HG03139 (cell line): ENCODE data around the gene ZFAND3.

Source experiments
- ATAC-seq: cut with Tn5 transposase; IDR thresholded peaks from one replicate; pipeline ENCODE4 v1.9.1; 2021; ENCODE audit not compliant: unreplicated experiment

Gene ZFAND3

GRCh38 chr6:38175786-38176185 is 356.3 kb downstream of the ZFAND3 start:
- no peak for ATAC-seq

DNA sequence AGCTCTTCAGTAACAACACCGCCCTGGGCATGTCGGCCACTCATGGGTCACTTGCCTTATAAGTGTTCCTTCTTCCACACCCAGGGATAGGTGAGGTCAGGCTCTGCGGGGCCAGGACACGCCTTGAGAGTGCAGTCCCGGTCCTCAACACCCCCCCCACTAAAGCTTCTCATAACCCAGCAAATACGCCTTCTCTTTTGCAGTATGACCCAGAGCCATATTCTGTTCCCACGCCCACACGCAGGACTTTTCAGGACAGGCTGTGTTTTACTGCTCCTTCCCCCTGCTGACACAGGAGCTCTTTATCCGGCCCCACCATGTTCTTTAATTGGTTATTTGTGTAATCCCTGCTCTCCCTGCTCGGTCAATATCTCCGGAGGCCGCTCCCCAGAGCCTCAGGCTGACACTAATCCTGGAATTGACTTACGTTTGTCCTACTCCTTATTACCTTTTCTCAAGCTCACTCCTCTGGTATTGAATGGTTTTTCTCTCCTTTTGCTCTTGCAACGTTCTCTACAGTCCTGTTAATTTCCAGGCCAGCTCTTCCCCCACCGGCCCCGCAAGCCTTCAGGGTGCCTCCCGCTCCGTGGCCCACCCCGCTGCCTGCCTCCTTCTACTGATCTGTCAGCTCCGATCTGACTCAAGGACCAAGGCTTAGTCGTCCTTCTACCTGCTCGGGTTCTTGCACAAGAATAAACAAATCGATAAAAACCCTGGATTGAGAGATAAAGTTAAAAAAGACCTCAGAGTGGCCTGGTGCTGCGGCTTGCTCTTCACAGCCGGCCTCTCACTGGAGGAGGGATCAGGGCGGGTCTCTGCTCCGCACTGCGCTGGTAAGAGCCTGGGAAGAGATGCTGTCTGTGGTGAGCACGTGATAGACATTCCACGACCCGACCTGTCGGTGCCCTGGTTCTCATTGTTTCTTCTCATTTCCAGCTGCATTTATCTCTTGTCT is 357.5 kb downstream of the ZFAND3 start:
- no peak for ATAC-seq

GRCh38 chr6:38177882-38178583 is 358.5 kb downstream of the ZFAND3 start:
- no peak for ATAC-seq

DNA sequence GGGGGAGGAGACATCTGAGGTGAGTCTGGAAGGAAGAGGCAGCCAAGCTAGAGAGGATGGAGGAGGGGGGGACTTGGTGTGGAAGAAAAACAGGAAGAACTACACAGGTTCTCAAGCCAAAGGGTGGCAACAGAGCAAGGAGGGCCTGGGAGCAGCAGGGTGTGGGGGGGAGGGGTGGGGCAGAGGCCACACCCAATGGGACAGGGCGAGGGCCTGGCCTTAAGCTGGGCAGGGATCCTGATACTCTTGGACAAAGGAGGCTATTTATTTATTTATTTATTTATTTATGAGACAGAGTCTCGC is 359.0 kb downstream of the ZFAND3 start:
- no peak for ATAC-seq

GRCh38 chr6:38179300-38179699 is 359.8 kb downstream of the ZFAND3 start:
- no peak for ATAC-seq

GRCh38 chr6:38179794-38180430 is 360.4 kb downstream of the ZFAND3 start:
- ATAC-seq: no peak

DNA sequence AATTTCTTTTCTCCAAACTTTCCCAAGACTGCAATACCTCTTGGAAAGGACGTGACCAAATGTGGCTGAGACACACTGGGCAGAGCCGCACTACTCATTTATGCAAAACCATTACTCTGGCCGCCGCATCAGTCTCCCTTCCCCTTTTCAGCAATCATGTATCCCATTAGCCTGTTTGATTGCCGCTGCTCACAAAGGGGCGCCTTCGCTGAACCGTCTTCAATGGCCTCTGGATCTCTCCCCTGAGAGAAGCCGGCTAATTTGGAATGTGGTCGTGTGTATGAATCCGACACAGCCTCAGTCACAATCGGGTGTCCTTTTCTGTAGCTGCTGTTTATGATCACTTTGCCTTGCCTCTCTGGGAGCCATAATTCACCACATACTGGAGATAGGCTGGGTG is 361.1 kb downstream of the ZFAND3 start:
- no peak for ATAC-seq

- no peak for ATAC-seq
Measured at GRCh38 chr6:38182426-38182825, 362.9 kb downstream of the ZFAND3 start.

- ATAC-seq: no peak
Measured at GRCh38 chr6:38183856-38184584, 364.5 kb downstream of the ZFAND3 start.

GRCh38 chr6:38184585-38185080 is 365.1 kb downstream of the ZFAND3 start:
- ATAC-seq: no peak

DNA sequence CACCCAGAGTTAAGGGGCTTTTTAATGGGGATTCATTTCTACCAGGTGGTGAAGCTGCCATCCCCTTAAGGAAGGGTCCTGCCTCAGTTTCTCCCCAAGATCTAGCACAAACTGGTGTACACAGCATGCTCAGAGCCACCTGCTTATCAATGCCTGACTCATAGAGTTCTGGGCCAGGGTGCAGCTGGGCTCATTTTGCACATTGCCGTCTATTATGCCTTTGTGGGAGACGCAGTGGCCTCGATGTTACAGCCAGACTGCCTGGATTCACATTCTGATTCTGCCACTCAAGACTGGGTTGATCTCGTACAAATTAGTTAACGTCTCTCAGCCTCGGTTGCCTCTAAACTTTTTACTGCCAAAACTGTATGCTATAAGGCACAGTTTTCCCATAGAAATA is 365.7 kb downstream of the ZFAND3 start:
- no peak for ATAC-seq

- ATAC-seq: no peak
Measured at GRCh38 chr6:38185752-38186151, 366.2 kb downstream of the ZFAND3 start.

DNA sequence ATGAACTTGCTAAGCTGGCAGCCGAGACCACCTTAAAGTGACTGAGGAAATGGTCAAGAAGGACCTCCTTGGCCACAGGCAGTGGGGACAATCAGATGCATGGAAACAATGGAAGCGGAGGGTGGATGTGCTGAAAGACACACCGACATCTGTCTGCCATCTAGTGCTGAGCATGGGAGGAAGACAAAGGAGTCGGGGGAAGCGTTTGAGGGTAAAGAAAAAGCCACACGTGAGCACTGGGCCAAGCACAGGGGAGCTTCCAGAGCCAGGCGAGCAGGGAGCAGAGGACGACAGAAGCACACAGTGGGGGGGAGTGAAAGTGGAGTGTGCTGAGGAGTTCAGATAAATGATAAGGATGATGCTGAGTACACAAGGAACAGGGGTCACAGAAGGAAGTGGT is 367.8 kb downstream of the ZFAND3 start:
- no peak for ATAC-seq

DNA sequence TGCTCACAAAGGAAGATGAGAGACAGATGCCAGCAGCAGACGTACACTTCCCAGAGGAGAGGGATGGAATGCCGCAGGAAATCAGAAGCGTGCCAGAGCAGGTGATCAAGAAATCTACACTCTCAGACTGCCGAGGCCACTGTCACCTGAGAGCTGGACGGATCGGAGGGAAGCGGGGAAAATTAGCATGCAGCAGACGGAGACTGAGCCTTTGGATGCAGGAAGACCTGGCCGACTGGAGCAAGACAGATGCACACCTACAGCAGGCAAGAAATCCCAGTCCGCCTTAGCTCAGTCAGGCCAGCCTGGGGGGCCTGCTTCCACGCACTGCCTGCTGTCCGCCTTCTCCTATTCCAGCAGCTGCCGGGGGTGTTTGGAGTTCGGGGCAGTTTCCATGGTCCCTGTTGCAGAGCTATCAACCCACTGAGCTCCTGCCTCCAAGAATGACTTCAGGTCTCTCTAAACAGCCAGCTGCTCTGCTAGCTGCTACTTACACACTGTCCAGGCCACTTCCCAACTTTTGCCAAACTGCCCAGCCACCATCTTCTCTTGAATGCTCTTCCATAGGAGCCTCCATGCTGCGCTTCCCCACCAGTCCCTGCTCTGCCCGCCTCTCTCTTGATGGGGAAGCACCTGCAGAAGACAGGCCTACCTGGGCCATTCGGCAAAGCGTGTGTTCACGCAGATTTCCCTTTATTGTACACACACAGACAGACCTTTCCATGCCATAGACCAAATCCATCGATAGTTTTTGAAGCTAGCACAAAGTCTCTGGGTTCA is 368.5 kb downstream of the ZFAND3 start:
- no peak for ATAC-seq

- ATAC-seq: no peak
Measured at GRCh38 chr6:38188677-38189335, 369.3 kb downstream of the ZFAND3 start.

- no peak for ATAC-seq
Measured at GRCh38 chr6:38191418-38191817, 371.9 kb downstream of the ZFAND3 start.

GRCh38 chr6:38192011-38192410 is 372.5 kb downstream of the ZFAND3 start:
- ATAC-seq: no peak

- ATAC-seq: no peak
Measured at GRCh38 chr6:38192487-38192886, 373.0 kb downstream of the ZFAND3 start.

- no peak for ATAC-seq
Measured at GRCh38 chr6:38193051-38193450, 373.5 kb downstream of the ZFAND3 start.
